Measurements from ENCODE around the gene STC2. TPM values are rescaled to one million over a fixed set of nuclear protein-coding genes. Genes with fewer than 3 reads are reported as not detected.

Gene STC2
- total and polyA plus RNA-seq, 10 donors: 0.80 to 71.6 (median 16.8) TPM

DNA sequence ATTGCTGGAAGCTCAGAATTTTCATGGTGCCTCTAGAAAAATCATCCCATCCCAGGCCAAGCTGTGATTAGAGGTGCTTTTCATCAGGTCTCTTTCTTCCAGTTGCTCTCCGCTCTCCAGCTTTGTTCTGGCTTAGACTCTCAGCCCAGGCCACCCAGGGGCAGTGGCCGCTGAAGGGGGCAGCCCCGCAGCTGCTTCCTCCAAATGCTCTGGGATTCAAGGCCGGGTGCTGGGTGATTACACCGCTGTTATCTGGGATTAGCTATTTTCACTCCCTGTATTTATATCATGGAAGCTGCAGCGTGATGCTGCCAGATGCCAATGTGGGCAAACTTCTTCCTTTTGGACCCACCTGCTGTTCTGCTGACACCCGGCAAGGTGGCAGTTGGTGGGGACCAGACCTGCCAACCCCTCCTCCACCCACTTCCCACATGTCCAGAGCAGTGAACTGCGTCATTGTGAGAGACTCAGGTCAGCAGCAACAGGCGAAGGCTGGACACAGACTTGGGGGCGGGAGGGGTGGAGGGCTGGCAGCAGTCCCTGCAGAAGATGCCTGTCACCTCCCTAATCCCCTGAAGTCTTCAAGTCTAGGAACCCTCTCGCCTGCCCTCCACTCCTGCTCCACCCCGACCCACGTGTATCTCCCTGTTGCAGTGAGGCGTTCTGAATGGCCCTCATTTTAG, 59.3 kb downstream of the STC2 start:
- H3K9me3 ChIP-seq: no peaks in the 10 kb centered on the region
- H3K36me3 ChIP-seq: no peaks in the 10 kb centered on the region
- peaks cover 0 to 8% (median 0%) of the 10 kb centered on the region in 6 donors for H3K4me1 ChIP-seq
- H3K27me3 ChIP-seq (replicated peaks in 1 of 7): peaks cover 0 to 41% (median 0%) of the 10 kb centered on the region in 7 donors
- intact Hi-C loops (cut with DNase I; ENCODE audit: low total_unique reads): no loop called here
- no peak for TF ChIP-seq POLR2A (IDR thresholded peaks at IDR 0.05)
- no peak overlapping the region for H3K27ac ChIP-seq
- no peak overlapping the region for H3K4me3 ChIP-seq
- no peak for DNase-seq
- WGBS, 5 donors: 59 to 76% (median 72%) methylated on average over 13 to 14 of the region's 14 CpGs

DNA sequence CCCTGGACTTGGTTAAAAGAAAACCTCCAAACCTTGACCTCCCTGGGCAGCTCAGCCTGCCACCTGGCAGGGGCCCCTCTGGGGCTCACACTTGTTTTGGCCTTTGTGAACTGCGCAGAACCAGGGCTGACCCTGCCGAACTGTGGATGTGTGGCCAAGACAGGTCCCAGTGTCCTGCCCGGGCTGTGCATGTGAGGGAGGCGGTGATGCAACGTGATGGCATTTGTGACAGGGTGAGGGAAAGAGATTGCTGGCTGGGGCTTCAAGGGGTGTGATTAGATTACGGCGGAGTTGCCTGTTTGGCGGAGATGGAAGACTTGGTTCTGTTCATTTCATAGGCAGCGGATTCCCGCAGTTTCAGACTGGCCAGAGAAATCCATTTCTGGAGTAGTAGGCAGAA, 62.8 kb downstream of the STC2 start:
- Histone ChIP-seq H3K4me3 (no peak overlapping the region), H3K36me3 (no peaks in the 10 kb centered on the region), H3K27me3 (replicated peaks in 1 of 7) (peaks cover 0 to 50% (median 0%) of the 10 kb centered on the region in 7 donors), H3K4me1 (no peaks in the 10 kb centered on the region), H3K27ac (no peak overlapping the region), H3K9me3 (no peaks in the 10 kb centered on the region)
- DNase-seq: no peak
- intact Hi-C loops (cut with DNase I; ENCODE audit: low total_unique reads): no loop called here
- TF ChIP-seq POLR2AphosphoS5 (IDR thresholded peaks at IDR 0.05): no peak
- no peak for TF ChIP-seq POLR2A (IDR thresholded peaks at IDR 0.05)
- TF ChIP-seq, protein P1, sequence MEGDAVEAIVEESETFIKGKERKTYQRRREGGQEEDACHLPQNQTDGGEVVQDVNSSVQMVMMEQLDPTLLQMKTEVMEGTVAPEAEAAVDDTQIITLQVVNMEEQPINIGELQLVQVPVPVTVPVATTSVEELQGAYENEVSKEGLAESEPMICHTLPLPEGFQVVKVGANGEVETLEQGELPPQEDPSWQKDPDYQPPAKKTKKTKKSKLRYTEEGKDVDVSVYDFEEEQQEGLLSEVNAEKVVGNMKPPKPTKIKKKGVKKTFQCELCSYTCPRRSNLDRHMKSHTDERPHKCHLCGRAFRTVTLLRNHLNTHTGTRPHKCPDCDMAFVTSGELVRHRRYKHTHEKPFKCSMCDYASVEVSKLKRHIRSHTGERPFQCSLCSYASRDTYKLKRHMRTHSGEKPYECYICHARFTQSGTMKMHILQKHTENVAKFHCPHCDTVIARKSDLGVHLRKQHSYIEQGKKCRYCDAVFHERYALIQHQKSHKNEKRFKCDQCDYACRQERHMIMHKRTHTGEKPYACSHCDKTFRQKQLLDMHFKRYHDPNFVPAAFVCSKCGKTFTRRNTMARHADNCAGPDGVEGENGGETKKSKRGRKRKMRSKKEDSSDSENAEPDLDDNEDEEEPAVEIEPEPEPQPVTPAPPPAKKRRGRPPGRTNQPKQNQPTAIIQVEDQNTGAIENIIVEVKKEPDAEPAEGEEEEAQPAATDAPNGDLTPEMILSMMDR (IDR thresholded peaks at IDR 0.05 in 8 of 11, conservative IDR thresholded peaks at IDR 0.05 in 3 of 11): no peak
- WGBS, 5 donors: 73 to 78% (median 76%) methylated on average over 10 of the region's 10 CpGs

Small RNA genes within 50 kb of the gene (microRNA-seq; reads per million reads assigned to microRNA genes)
- 0 reads per million in 3 donors for gene MIR8056

Small RNA genes within 50 kb of the gene (small RNA-seq; reads per million reads assigned to genes)
- gene MIR8056 (0 reads per million in 4 donors), gene RNA5SP200 (0 reads per million in 4 donors), gene RNU6-500P (0 reads per million in 4 donors)

Other genes starting within 250 kb of the STC2 start
- gene BNIP1, start 183.9 kb downstream of the STC2 start, total RNA-seq: 10 to 100 TPM in 3 of 7 donors, 1 to 10 TPM in 4; 6.0 to 12.3 (median 9.8) TPM
- 10 to 100 TPM; 10.6 to 14.2 (median 11.3) TPM for gene BNIP1, start 183.9 kb downstream of the STC2 start, polyA plus RNA-seq
- 10 to 100 TPM; 17.3 to 42.3 (median 28.9) TPM for gene NKX2-5, start 93.2 kb downstream of the STC2 start, total RNA-seq
- gene NKX2-5, start 93.2 kb downstream of the STC2 start, polyA plus RNA-seq: 10 to 100 TPM in 2 of 3 donors, 1 to 10 TPM in 1; 9.4 to 21.6 (median 13.9) TPM